HEK293 (cell line): Measurements from ENCODE around the gene ABHD16B.

Experiments
- ZBTB7A ChIP-seq: fragments of 450-650 bp; formaldehyde crosslinking; IDR thresholded peaks from 2 replicates; pipeline ENCODE4 v1.5.1; 2016; ENCODE audit warnings: low read depth, missing biosample characterization, missing genetic modification characterization
- ZNF311 ChIP-seq: fragments of 450-650 bp; formaldehyde crosslinking; IDR thresholded peaks from 2 replicates; pipeline ENCODE4 v1.5.1; 2017; ENCODE audit warnings: missing biosample characterization, missing genetic modification characterization, borderline replicate concordance
- ZNF366 ChIP-seq: fragments of 450-650 bp; formaldehyde crosslinking; conservative IDR thresholded peaks from 2 replicates; pipeline ENCODE4 v1.5.1; 2016; ENCODE audit warnings: missing biosample characterization, missing genetic modification characterization
- ZNF473 ChIP-seq: fragments of 450-650 bp; formaldehyde crosslinking; IDR thresholded peaks from 2 replicates; pipeline ENCODE4 v1.5.1; 2017; ENCODE audit warnings: missing biosample characterization, missing genetic modification characterization
- ZNF501 ChIP-seq: fragments of 450-650 bp; formaldehyde crosslinking; IDR thresholded peaks from 2 replicates; pipeline ENCODE4 v1.5.1; 2016; ENCODE audit warnings: missing biosample characterization, missing genetic modification characterization
- ZNF704 ChIP-seq: fragments of 450-650 bp; formaldehyde crosslinking; IDR thresholded peaks from 2 replicates; pipeline ENCODE4 v1.5.1; 2016; ENCODE audit warnings: missing biosample characterization, missing genetic modification characterization
- TF ChIP-seq, protein P1 (sequence below): fragments of 450-650 bp; formaldehyde crosslinking; IDR thresholded peaks from 2 replicates; pipeline ENCODE4 v1.5.0; 2017; ENCODE audit warnings: missing biosample characterization, missing genetic modification characterization, borderline replicate concordance
- TF ChIP-seq, protein P2 (sequence below): fragments of 450-650 bp; formaldehyde crosslinking; IDR thresholded peaks from 2 replicates; pipeline ENCODE4 v1.5.1; 2016; ENCODE audit warnings: missing biosample characterization, missing genetic modification characterization
- TF ChIP-seq, protein P3 (sequence below): fragments of 450-650 bp; formaldehyde crosslinking; IDR thresholded peaks from 2 replicates; pipeline ENCODE4 v1.5.1; 2016; ENCODE audit warnings: missing biosample characterization, missing genetic modification characterization

GRCh38 chr20:63834491-63834880 is 26.8 kb upstream of the ABHD16B start:
- TF ChIP-seq ZNF473 (tag by site-specific recombination) (no peak), ZNF311 (tag by site-specific recombination) (no peak), ZNF366 (tag by site-specific recombination) (no peak), ZBTB7A (tag by site-specific recombination) (no peak), ZNF501 (tag by site-specific recombination) (no peak), ZNF704 (tag by site-specific recombination) (no peak)
- TF ChIP-seq, protein P1, sequence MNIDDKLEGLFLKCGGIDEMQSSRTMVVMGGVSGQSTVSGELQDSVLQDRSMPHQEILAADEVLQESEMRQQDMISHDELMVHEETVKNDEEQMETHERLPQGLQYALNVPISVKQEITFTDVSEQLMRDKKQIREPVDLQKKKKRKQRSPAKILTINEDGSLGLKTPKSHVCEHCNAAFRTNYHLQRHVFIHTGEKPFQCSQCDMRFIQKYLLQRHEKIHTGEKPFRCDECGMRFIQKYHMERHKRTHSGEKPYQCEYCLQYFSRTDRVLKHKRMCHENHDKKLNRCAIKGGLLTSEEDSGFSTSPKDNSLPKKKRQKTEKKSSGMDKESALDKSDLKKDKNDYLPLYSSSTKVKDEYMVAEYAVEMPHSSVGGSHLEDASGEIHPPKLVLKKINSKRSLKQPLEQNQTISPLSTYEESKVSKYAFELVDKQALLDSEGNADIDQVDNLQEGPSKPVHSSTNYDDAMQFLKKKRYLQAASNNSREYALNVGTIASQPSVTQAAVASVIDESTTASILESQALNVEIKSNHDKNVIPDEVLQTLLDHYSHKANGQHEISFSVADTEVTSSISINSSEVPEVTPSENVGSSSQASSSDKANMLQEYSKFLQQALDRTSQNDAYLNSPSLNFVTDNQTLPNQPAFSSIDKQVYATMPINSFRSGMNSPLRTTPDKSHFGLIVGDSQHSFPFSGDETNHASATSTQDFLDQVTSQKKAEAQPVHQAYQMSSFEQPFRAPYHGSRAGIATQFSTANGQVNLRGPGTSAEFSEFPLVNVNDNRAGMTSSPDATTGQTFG (tag by site-specific recombination), result no peak
- TF ChIP-seq, protein P2, sequence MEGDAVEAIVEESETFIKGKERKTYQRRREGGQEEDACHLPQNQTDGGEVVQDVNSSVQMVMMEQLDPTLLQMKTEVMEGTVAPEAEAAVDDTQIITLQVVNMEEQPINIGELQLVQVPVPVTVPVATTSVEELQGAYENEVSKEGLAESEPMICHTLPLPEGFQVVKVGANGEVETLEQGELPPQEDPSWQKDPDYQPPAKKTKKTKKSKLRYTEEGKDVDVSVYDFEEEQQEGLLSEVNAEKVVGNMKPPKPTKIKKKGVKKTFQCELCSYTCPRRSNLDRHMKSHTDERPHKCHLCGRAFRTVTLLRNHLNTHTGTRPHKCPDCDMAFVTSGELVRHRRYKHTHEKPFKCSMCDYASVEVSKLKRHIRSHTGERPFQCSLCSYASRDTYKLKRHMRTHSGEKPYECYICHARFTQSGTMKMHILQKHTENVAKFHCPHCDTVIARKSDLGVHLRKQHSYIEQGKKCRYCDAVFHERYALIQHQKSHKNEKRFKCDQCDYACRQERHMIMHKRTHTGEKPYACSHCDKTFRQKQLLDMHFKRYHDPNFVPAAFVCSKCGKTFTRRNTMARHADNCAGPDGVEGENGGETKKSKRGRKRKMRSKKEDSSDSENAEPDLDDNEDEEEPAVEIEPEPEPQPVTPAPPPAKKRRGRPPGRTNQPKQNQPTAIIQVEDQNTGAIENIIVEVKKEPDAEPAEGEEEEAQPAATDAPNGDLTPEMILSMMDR (tag by site-specific recombination), result no peak
- TF ChIP-seq, protein P3, sequence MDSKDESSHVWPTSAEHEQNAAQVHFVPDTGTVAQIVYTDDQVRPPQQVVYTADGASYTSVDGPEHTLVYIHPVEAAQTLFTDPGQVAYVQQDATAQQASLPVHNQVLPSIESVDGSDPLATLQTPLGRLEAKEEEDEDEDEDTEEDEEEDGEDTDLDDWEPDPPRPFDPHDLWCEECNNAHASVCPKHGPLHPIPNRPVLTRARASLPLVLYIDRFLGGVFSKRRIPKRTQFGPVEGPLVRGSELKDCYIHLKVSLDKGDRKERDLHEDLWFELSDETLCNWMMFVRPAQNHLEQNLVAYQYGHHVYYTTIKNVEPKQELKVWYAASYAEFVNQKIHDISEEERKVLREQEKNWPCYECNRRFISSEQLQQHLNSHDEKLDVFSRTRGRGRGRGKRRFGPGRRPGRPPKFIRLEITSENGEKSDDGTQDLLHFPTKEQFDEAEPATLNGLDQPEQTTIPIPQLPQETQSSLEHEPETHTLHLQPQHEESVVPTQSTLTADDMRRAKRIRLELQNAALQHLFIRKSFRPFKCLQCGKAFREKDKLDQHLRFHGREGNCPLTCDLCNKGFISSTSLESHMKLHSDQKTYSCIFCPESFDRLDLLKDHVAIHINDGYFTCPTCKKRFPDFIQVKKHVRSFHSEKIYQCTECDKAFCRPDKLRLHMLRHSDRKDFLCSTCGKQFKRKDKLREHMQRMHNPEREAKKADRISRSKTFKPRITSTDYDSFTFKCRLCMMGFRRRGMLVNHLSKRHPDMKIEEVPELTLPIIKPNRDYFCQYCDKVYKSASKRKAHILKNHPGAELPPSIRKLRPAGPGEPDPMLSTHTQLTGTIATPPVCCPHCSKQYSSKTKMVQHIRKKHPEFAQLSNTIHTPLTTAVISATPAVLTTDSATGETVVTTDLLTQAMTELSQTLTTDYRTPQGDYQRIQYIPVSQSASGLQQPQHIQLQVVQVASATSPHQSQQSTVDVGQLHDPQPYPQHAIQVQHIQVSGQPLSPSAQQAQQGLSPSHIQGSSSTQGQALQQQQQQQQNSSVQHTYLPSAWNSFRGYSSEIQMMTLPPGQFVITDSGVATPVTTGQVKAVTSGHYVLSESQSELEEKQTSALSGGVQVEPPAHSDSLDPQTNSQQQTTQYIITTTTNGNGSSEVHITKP (tag by site-specific recombination), result no peak
